HTERT RPE-1 (cell line): Measurements from ENCODE around the gene HSD17B1.

Experiments used
- in situ Hi-C: fragments of 300-500 bp; cut with MboI; formaldehyde crosslinking; loops from 4 replicates; pipeline ENCODE4 v1.14.3; 2020; ENCODE audit warnings: low sequenced_read_pairs

HSD17B1 gene

DNA sequence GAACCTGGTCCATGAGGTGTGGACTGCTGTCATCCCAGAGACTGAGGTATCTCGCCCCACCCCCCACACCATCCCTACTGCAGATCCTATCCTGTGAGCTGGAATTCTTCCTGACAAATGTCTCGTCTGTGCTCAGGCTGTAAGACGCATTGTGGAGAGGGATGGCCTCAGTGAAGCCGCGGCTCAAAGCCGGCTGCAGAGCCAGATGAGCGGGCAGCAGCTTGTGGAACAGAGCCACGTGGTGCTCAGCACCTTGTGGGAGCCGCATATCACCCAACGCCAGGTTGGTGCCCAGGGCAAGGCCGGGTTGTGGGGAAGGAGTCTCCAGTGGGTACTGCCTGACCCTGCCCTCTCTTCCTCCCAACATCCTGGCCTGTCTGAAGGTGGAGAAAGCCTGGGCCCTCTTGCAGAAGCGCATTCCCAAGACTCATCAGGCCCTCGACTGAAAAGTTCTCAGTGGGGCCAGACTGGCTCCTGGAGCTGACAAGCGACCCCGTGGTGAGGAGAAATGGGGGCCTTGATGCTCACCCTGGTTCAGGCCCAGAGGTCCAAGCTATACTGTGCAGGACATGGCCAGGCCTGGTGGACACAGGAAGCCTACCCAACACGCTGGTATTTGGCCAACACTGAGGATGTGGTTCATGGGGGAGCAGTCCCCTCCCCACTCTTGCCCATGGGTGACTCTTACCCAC is 12.9 kb downstream of the HSD17B1 start:
- in situ Hi-C loops: no loop called here

DNA sequence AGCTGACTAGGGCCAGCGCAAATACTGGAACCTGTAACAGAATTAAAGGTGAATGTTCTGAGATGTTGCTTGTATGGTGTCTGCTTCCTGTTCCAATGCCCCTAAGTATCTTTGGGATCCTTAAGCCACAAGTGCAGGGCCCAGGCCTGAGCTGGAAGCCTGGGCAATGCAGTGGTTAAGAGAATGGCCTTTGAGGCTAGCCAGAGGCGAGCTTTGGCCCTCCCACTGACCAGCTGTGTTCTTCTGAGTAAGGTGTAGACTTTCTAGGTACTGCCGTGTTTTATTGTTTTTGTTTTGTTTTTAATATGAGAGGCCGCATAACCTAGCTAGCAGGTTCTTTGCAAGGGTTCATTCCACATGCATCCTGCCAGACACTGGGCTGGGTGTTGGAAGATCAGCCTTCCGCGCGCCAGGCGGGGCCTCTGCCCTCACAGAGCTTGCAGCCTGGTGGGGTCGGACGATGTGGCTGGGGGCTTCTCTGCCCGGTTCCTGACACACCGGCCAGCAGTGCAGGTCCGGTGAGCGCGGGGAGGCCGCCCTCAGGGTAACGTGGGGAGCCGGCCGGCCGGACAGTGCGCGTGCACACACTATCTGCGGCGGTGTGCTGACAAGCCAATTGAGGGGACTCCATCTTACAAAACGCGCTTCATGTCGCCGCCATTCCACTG is 13.6 kb downstream of the HSD17B1 start:
- in situ Hi-C loops: no loop called here

DNA sequence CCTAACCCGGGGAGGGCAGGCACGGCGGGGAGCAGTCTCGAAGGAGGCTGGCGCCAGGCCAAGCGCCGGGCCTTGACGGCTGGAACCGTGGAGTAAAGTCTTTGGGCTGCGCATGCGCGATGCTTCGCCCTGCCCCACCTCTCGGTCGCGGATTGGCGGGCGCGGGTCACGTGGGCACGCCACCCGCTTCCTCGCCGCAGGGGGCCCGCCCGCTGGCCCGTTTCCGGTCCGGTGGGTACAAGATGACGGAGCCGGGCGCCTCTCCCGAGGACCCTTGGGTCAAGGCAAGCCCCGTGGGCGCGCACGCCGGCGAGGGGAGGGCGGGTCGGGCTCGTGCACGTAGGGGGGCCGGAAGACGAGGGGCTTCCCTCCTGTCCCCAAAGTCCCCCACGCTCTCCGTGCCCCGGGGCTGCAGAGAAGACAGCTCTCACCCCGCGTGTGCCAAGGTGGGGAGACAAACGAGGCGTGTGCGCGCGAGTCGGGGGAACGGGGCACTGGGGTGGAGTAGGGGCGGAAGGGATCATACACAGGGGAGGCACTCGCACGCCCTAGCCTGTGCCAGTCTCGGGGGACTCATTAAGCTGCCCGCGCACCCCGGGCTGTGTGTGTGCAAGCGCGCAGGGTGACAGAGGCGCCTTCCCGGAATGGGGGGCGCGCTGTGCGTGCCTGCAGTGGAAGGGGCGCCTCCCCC is 14.3 kb downstream of the HSD17B1 start, which contains the start of gene MLX:
MLX (plus strand) TSS at position 218 of the 691 bp plus-strand sequence; CDS start at position 243, 25 bp downstream.
- in situ Hi-C loops: no loop called here

DNA sequence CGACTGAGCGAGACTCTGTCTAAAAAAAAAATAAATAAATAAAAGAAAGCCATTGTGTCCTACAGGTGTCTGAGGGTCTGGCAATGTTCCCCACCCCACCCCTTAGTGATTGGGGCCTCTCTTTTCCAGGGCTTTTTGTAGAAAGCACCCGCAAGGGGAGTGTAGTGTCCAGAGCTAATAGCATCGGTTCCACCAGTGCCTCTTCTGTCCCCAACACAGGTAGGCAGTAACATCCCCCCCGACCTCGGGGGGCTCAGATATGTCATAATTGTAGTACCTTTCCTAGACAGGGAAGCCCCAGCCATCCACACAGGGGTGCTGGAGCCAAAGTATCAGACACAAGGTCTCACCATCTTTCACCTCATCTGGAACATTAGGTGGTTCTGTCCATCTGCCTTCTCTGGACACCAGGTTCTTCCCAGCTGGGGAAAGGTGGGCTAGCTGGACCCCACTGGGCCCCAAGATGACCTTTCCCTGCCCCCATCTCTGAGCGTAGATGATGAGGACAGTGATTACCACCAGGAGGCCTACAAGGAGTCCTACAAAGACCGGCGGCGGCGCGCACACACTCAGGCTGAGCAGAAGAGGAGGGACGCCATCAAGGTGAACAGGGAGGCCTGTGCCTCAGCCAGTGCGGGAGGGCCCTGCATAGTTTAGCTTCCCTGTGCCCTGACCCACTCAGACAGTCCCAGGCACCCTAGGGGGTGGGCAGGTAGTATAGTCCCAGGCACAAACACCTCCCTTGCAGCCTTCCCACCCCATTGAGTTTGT is 15.8 kb downstream of the HSD17B1 start:
- in situ Hi-C loops: no loop called here

DNA sequence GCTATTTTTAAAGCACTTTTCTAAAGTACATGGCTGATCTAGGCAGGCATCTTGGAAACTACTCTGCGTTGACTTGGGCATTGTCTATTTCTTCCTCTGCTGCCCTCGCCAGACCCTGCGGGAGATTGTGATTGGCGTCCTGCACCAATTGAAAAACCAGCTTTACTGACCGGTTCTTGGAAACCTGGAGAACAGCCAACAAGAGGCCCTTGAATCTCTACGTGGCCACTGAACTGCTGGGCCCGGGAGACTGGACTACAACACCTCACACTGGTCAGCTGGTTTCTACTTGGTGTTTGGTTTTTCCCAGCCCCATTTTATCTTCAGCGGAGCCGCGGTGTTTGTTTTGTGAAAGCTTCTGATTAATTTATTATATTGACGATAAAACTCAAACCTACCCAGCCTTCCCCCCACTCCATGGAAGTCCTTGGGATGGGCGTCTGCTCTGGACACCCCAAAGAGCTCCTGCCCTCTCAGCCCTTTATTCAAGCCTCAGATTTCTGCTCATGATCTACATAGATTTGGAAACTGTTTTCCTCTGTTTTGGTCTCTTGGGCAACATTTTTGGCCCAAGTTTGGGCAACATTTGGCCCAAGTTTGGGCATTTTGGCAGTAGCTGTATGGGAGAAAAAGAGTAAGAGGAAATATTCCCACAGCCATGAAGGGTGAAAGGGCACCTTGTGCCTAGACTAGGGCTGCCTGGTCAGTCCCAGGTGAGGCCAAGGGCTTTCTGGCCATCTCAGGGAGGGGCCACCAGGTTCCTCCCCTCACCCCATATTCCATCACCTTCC is 18.9 kb downstream of the HSD17B1 start:
- in situ Hi-C loops: no loop called here

DNA sequence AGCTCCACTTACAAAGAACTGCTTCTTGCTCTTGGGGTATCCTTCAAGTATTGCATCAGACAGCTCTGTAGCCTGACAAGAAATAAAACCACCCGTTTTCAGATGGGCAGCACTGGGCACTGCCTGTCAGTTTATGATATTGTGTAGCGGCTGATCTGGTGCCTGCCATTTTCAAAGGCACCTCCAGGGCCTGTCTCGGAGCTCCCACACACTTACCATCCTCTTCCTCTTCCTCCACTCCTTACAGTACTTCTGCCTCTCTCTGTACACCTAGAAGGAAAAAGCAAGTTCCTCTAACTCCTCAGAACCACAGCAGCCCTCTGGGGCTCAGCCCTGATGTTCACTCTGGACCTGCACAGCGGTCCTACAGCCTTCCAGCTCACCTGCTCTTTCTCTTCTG is 20.4 kb downstream of the HSD17B1 start:
- in situ Hi-C loops: no loop called here

DNA sequence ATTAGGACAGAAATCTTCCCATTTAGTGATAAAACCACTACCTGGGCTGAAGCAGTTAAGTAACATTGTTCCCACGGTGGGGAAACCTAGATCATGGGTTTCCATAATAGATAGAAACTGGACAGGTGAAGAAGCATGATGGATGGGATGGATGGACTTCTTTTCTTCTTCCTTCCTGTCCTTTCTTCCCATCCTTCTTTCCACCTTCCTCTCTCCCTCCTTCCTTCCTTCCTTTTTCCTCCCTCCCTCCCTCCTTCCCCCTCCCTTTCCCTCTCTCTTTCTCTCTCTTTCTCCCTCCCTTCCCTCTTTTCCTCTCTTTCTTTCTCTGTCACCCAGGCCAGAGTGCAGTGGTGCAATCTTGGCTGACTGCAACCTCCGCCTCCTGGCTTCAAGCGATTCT is 21.7 kb downstream of the HSD17B1 start:
- in situ Hi-C loops: no loop called here

DNA sequence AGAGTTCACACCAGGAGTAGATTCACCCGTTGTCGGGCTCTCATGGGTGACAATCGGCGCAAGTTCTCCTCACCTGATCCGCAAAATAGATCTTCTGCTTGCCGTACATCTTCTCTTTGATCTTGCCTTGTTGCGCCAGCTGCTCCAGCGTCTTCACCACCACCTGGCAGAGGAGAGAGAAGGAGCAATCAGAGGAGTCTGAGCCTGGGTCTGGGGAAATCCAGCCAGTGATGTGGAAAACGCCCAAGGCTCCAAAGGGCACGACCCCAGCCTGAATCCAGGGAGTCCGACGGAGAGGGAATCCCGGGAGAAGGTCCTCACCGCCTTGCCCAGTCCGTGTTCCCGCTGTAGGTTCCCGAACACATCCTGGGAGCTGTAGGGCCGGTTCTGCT is 24.4 kb downstream of the HSD17B1 start:
- in situ Hi-C loops: no loop called here

DNA sequence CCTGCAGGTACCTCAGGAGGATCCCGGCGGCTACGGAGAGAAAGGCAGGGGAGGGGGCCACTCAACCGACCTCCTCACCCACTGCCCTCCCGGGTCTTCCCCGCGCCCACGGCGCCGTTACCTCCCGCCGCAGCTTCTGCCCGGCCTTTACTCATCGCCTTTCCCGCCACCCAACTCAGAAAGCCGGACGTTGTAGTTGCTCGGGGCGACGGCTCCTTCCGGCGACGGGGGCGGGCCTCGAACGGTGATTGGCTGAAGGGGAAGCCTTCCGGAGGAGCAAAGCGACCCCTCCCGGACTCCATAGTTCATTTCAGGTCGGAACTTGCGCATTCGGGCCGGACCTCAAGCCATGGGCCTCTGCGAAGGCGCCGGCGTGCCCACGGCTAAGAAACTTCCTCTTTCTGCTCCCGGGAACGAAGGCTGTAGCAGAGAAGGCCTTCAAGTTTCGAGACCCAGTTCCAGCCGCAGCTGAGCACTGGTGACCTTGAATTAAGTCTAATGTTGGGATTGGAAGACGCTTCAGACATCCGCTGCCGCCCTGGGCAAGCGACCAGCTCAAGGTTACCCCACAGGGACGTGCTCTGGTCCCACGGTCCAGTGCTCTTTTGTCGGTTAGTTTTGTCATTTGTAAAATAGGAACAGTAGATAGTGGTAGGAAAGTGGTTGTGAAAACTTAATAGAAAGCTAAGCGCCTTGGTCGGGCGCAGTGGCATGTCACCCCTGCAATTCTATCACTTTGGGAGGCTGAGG is 25.0 kb downstream of the HSD17B1 start, which contains the start of gene PSMC3IP:
PSMC3IP (minus strand) TSS at position 198 of the 750 bp plus-strand sequence; CDS start at position 155, 43 bp downstream.
- in situ Hi-C loops: no loop called here

DNA sequence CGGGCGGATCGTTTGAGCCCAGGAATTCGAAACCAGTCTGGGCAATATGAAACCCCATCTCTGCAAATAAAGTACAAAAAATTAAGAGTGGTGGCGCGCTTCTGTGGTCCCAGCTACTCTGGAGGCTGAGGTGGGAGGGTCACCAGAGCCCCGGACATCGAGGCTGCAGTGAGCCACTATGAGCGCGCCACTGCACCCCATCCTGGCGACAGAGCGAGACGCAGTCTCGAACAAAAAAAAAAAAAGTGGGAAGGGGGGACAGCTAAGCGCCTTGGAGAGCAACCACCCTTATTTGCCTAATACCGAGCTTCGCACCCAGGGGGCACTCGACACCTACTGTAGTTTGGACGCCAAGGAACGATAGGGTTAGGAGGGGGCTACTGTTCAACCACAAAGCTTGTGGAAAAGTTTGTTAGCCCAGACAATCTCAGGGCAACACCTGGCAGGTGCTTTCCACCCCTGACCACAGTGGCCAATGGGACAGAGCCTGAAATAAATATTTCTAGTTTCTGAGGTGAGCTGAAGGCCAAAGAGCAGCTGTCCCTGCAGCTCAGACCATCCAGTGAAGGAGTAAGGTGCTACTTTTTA is 25.7 kb downstream of the HSD17B1 start:
- in situ Hi-C loops: no loop called here

DNA sequence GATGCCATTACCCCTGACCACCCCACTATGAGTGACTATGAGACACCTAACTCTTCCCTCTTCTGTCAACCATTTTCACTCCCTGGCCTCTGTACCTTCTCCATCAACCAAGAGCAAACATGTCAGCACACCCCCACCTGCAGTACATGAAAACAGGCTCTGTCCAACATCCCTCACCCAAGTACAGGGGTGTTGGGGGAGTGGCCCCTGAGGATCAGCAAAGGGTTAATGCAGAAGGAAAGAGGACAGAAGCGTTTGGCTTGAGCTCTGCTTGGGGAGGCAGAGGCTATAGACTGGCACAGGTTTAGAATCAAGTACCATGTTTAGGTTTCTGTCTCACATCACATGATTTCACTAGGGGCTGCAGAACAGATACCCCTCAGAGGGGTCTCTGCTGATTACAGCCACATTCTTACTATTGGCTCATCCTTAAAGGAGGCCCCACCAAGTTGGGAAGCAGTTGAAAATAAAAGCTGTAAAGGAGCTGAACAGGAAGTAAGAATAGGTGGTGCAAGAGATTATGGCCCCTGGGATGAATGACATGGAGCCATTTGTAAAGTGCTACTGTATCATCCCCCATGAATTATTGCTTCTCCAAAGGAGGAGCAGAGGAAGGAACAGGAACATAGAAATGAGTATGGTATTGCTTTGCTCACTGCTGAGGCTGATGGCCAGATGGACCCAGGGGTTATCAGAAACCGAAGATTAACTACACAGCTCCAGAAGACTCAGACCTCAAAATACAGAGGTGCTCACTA is 27.2 kb downstream of the HSD17B1 start:
- in situ Hi-C loops: no loop called here

DNA sequence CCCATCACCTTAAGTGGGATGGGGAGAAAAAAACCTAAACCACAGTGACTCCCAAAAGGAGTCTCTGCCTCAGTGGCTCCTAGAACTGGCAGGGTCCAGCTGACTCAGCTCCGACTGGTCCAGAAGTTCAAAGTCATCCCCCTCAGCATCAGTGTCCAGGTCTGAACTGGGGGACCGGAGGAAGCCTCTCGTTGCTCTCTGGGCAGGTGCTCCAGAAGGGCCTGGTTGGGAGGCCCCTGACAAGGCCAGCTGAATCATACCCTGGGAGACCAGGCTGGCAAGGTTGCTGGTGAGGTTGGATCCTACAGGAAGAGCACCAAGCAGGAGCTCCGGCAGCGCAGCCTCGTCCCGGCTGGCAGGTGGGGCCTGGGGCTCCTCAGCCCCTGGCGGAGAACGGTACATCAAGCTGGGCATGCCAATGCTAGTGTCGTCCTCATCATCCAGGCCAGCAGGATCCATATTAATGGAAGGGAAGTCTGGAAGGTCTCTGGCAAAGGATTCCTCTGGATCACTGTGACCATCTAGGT is 29.1 kb downstream of the HSD17B1 start:
- in situ Hi-C loops: no loop called here

DNA sequence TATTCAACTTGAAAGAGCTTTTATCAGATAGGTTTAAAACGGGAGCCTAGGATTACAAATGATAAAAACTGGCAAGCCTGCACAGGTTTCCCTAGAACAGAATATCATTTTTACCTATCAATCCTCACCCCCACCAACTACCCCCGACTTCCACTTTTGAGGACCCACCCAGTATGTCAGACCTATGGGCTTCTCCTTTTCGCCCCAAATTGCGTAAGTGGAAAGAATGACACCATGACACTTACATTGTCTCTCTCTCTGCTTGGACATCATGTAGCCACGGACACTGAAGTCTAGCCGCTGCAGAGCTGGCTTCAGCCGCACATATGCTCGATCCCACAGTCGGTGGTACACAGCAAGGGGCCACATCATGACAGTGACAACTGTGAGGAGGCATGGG is 32.2 kb downstream of the HSD17B1 start:
- in situ Hi-C loops: no loop called here

DNA sequence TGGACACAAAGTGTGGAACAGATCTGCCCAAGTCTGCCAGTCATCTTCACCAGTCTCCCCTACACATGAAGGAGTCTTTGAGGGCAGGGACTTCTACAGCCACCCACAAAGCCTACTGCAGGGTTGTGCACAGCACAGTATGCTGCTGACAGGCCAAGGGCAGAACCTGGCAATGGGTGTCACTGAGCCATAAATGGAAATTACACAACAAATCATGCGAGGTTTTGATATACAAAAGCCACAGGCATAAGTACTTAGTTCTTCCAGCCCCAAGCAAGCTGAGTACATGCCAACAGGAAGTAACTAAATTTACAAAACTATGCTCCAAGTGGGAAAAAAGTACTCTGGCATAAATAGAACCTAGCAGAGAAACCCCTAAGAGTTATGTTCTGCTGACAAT is 32.6 kb downstream of the HSD17B1 start:
- in situ Hi-C loops: no loop called here

DNA sequence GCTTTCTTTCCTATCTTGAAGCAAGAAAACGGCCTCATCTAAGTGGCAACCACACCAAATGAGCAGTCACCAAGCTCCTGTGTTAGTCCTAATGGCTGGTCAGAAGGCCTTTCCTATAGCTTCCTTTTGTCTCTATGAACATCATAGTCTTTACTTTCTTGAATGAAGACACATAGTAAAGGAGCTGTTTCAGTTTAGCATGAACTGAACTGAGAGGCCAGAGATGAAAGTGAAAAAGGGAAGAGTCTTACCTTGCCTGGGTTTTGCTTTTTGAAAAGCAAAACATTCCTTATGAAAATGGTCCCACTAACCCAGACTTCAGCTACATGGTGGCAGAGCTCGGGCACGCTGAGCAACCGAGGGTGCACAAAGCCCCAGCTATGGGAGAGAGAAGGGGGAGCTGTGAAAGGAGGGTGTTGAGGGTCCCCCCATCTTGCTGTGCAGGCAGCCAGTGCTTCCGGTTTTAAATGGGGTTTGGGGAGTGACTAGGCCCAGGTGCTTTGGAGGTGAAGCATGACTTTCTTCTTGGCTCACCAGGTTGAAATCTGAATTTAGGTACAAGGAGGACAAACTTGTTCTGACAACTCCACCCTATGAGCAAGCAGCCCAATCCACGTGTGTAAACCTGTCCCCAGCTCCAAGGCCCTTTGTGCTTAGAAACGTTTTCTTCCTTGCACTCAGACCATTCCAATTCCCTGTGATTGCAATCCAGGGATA is 33.9 kb downstream of the HSD17B1 start:
- in situ Hi-C loops: no loop called here

DNA sequence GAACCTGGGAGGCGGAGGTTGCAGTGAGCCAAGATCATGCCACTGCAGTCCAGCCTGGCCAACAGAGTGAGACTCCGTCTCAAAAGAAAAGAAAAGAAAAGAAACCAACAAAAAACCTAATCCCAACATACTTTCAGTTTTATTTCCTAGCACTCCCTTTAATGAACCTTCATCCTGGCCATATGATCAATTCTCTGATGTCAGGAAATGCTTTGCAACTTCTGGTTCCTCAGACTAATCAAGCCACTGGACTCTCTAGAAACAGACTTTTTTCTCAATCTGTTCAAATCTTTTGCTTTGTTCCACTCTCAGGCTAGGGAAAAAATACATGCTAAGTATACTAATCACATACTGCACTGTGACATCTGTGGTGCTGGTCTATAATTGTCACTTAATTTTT is 38.2 kb downstream of the HSD17B1 start:
- in situ Hi-C loops: no loop called here

DNA sequence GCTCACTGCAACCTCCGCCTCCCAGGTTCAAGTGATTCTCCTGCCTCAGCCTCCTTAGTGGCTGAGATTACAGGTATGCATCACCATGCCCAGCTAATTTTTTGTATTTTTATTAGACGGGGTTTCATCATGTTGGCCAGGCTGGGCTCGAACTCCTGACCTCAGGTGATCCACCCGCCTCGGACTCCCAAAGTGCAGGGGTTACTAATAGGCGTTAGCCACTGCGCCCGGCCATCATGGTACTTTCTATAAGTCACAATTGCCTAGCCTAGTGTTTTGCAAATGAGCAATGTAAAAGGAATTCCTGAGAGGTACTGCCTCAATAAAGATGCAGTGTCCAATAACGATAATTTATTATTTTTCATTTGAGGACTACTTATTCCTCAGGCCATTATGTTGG is 38.7 kb downstream of the HSD17B1 start:
- in situ Hi-C loops: no loop called here

DNA sequence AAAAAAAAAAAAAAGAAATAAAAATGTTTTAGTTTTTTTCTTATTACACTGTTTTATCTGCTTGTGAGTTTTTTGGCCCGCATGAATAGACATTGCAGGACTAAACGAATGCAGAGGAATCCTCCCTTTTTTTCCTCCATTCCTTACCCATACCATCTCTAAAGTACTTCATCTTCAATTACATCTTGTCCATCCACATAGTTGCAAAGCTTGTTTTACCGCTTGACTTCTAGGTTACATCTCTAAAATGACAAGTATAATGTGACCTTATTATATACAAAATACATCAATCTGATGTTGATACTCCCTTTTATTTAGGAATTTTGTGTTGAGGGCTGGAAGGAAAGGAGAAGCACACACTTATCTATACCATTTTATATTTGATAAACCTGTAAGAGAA is 43.7 kb downstream of the HSD17B1 start:
- in situ Hi-C loops: no loop called here
